HCT116 (cell line): ENCODE measurements around the gene OPRL1. TPM values are rescaled to one million over a fixed set of nuclear protein-coding genes. Genes with fewer than 3 reads are reported as not detected.

ENCODE experiments used
- ATAC-seq: fragments of 200-7000 bp; cut with Tn5 transposase; 2 replicates; pipeline ENCODE4 v1.9.1; 2020; ENCODE audit warnings: mild to moderate bottlenecking, moderate library complexity
- BruUV-seq: library from RNA; stranded (reverse); fragments of 400-500 nt; replicated peaks from 2 replicates; lab custom pipeline; 2021; lab: Mats Ljungman, UMichigan
- CTCF ChIA-PET: fragments of 300-600 bp; sonication (Branson Sonifier 250); formaldehyde crosslinking; loops from one replicate; lab custom pipeline; 2021; ENCODE audit warnings: antibody characterized with exemption; lab: Charles Lee
- POLR2A ChIA-PET: fragments of 300-600, 350-600 bp; sonication (Branson Sonifier 250); formaldehyde crosslinking; loops from one replicate; lab custom pipeline; 2021; ENCODE audit warnings: antibody characterized with exemption; lab: Charles Lee
- RAD21 ChIA-PET, 2 experiments: fragments of 300-600 bp; sonication (Branson Sonifier 250); formaldehyde crosslinking; loops; one replicate each; lab custom pipeline; 2023; ENCODE audit warnings: low total read pairs in 2 of 2; ENCODE audit not compliant: uncharacterized antibody in 2 of 2, unreplicated experiment in 2 of 2, low non-redundant PET in 1 of 2; lab: Charles Lee
- DNase-seq: peaks from one replicate; pipeline ENCODE4 v3.0.0-alpha.2; 2010; ENCODE audit warnings: low read depth, low spot score
- H2AFZ ChIP-seq: fragments of 200-600 bp; shearing (Covaris generic), sonication (generic); 2 replicates; pipeline ENCODE4 v1.6.1; 2017; ENCODE audit warnings: low read depth, mixed run types, mixed read lengths, antibody characterized with exemption, low read length; ENCODE audit not compliant: poor library complexity, severe bottlenecking
- H3K27ac ChIP-seq: 2 replicates; pipeline ENCODE4 v1.5.1; 2012; ENCODE audit warnings: low read depth, low read length
- H3K27me3 ChIP-seq: fragments of 200-600 bp; sonication (generic); 2 replicates; pipeline ENCODE4 v1.6.1; 2016; ENCODE audit warnings: mixed run types, low read length, mixed read lengths; ENCODE audit not compliant: insufficient read depth
- H3K36me3 ChIP-seq, 2 experiments: fragments of 200-500 bp in 1 of 2; fragments of 200-600 bp in 1 of 2; sonication (Bioruptor generic) in 1 of 2; sonication (generic) in 1 of 2; 2 replicates each; pipeline versions ENCODE4 v1.5.1 to v1.6.1; 2014 to 2016; ENCODE audit warnings: low read length in 2 of 2, inconsistent platforms in 1 of 2, mixed read lengths in 1 of 2, mixed run types in 1 of 2; ENCODE audit not compliant: insufficient read depth in 2 of 2, control insufficient read depth in 1 of 2
- H3K4me1 ChIP-seq, 2 experiments: fragments of 200-600 bp in 1 of 2; sonication (generic) in 1 of 2; 2 replicates each; pipeline versions ENCODE4 v1.5.1 to v1.6.1; 2012 to 2017; ENCODE audit warnings: low read length in 2 of 2, inconsistent platforms in 1 of 2, mild to moderate bottlenecking in 1 of 2, mixed read lengths in 1 of 2, mixed run types in 1 of 2, moderate library complexity in 1 of 2; ENCODE audit not compliant: insufficient read depth in 2 of 2, control insufficient read depth in 1 of 2
- H3K4me2 ChIP-seq: fragments of 200-600 bp; sonication (generic); 2 replicates; pipeline ENCODE4 v1.6.1; 2017; ENCODE audit warnings: mixed run types, low read length, mixed read lengths
- H3K4me3 ChIP-seq, 2 experiments: fragments of 200-600 bp in 1 of 2; sonication (generic) in 1 of 2; replicated peaks in 1 of 2; 2 replicates each; pipeline ENCODE4 v1.5.1; 2011 to 2016; ENCODE audit warnings: low read length in 2 of 2, control low read depth in 1 of 2, low read depth in 1 of 2, mild to moderate bottlenecking in 1 of 2, mixed read lengths in 1 of 2, mixed run types in 1 of 2
- H3K79me2 ChIP-seq: fragments of 200-600 bp; sonication (generic); 2 replicates; pipeline ENCODE4 v1.6.1; 2017; ENCODE audit warnings: mild to moderate bottlenecking, mixed run types, low read length, moderate library complexity, mixed read lengths; ENCODE audit not compliant: insufficient read depth
- H3K9ac ChIP-seq: fragments of 200-600 bp; sonication (generic); 2 replicates; pipeline ENCODE4 v1.6.1; 2016; ENCODE audit warnings: low read length, mixed read lengths
- H3K9me2 ChIP-seq: fragments of 200-600 bp; sonication (generic), shearing (Covaris generic); 2 replicates; pipeline ENCODE4 v1.6.1; 2017; ENCODE audit warnings: mixed run types, mild to moderate bottlenecking, moderate library complexity; ENCODE audit not compliant: insufficient read depth
- H3K9me3 ChIP-seq, 2 experiments: fragments of 200-500 bp in 1 of 2; fragments of 200-600 bp in 1 of 2; sonication (Bioruptor generic) in 1 of 2; sonication (generic) in 1 of 2; 2 replicates each; pipeline ENCODE4 v1.6.1; 2014 to 2017; ENCODE audit warnings: low read length in 2 of 2, mixed read lengths in 2 of 2, inconsistent platforms in 1 of 2, low read depth in 1 of 2, mild to moderate bottlenecking in 1 of 2, mixed run types in 1 of 2, moderate library complexity in 1 of 2; ENCODE audit not compliant: control insufficient read depth in 1 of 2, insufficient read depth in 1 of 2
- H4K20me1 ChIP-seq: fragments of 200-600 bp; sonication (generic), shearing (Covaris generic); 2 replicates; pipeline ENCODE4 v1.6.1; 2017; ENCODE audit warnings: mixed run types, mild to moderate bottlenecking, moderate library complexity; ENCODE audit not compliant: insufficient read depth
- EZH2 ChIP-seq: fragments of 200-600 bp; sonication (generic); IDR thresholded peaks from 2 replicates; pipeline ENCODE4 v1.6.1; 2017; ENCODE audit warnings: antibody characterized with exemption, mixed run types
- REST ChIP-seq: IDR thresholded peaks from 2 replicates; pipeline ENCODE4 v1.6.1; 2012; ENCODE audit warnings: low read depth
- SP1 ChIP-seq: IDR thresholded peaks from 2 replicates; pipeline ENCODE4 v1.6.1; 2012; ENCODE audit warnings: low read depth
- SRF ChIP-seq: IDR thresholded peaks from 2 replicates; pipeline ENCODE4 v1.6.1; 2012; ENCODE audit warnings: low read depth
- TCF7L2 ChIP-seq: IDR thresholded peaks from 2 replicates; pipeline ENCODE4 v1.7.0; 2011; ENCODE audit warnings: borderline replicate concordance, inconsistent platforms; ENCODE audit not compliant: insufficient read depth, insufficient read length; ENCODE audit errors: extremely low read depth
- YY1 ChIP-seq: IDR thresholded peaks from 2 replicates; pipeline ENCODE4 v1.6.1; 2011; ENCODE audit warnings: low read length, low read depth, moderate library complexity, mild to moderate bottlenecking; ENCODE audit not compliant: insufficient replicate concordance; ENCODE audit errors: extremely low read depth
- ZFX ChIP-seq: fragments of 450-650 bp; IDR thresholded peaks from 2 replicates; pipeline ENCODE4 v1.6.1; 2017
- ZNF274 ChIP-seq: fragments of 200-500 bp; sonication (Bioruptor generic); IDR thresholded peaks from 2 replicates; pipeline ENCODE4 v1.6.1; 2014; ENCODE audit warnings: mild to moderate bottlenecking, low read depth, low read length, inconsistent platforms
- intact Hi-C: fragments of 100-400 bp; cut with micrococcal nuclease; formaldehyde crosslinking; loops from 2 replicates; pipeline ENCODE4 v1.10.0; 2022
- total RNA-seq: library from RNA; stranded (reverse); gene quantifications from one replicate; pipeline ENCODE4 v1.2.1, GENCODE V29; 2021; ENCODE audit not compliant: unreplicated experiment

Gene OPRL1
- total RNA-seq, 1 experiment from 2014 or later = 1.6 TPM

GRCh38 chr20:64107736-64108457 is 28.0 kb downstream of the OPRL1 start:
- BruUV-seq = no TSS peak
- H3K36me3 ChIP-seq = no peaks in the 10 kb centered on the region
- no peak overlapping the region for H3K4me2 ChIP-seq
- ATAC-seq (no peak), DNase-seq (no peak)
- H3K27ac ChIP-seq = no peak overlapping the region
- no peaks in the 10 kb centered on the region for H4K20me1 ChIP-seq
- no peaks in the 10 kb centered on the region for H3K79me2 ChIP-seq
- H3K9me2 ChIP-seq = no peaks in the 10 kb centered on the region
- no peak for TF ChIP-seq SRF
- TF ChIP-seq TCF7L2 = no peak
- no peak for TF ChIP-seq YY1
- no peak for TF ChIP-seq EZH2
- no peak for TF ChIP-seq REST
- TF ChIP-seq ZFX = 0 out of 2 replicates have a peak, but pooled peaks have one; percentile 13
- no peak for TF ChIP-seq SP1
- TF ChIP-seq ZNF274 = no peak
- no peaks in the 10 kb centered on the region for H3K27me3 ChIP-seq
- no peak overlapping the region for H2AFZ ChIP-seq
- intact Hi-C loops = no loop called here
- H3K4me1 ChIP-seq = peaks cover 0 to 3% of the 10 kb centered on the region in 2 experiments; a peak in 1 of 4 replicates
- no peak overlapping the region for H3K4me3 ChIP-seq
- H3K9me3 ChIP-seq = no peaks in the 10 kb centered on the region
- ChIA-PET CTCF (interaction anchor here (0.6 kb wide), 1 partner anchor 524 kb away, joined by 3 read pairs; no protein-coding TSS in a partner anchor), POLR2A (no interaction called here), RAD21 (no interaction called here)
- H3K9ac ChIP-seq = no peak overlapping the region
